IPS-11a (cell line): ENCODE measurements around the gene ATP5F1A.
"Not testable (repeated sequence)": the region's sequence is repeated elsewhere in the genome, so short reads cannot be mapped to it uniquely, and the experiment has no call there.

ENCODE experiments used
- H3K4me3 ChIP-seq: one replicate; pipeline ENCODE4 v1.5.1; 2013; ENCODE audit warnings: low read depth, low read length, control low read depth

The ATP5F1A gene

DNA sequence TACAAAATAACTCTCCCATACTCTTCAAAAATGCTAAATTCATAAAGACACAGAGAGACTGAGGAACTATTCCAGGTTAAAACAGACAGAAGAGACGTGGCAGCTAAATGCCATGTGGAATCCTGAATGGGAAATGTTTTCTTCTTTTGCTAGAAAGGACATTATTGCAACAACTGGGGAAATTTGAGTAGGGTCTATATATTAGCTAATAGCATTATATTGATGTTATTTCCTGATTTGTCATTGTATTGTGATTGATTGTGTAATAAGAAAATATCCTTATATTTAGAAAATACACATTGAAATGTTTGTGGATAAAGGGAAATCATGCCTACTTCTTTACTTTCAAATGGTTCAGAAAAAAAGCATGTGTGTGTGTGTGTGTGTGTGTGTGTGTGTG, 49.5 kb downstream of the ATP5F1A start:
- no peak overlapping the region for H3K4me3 ChIP-seq

GRCh38 chr18:46047369-46047768, 50.7 kb downstream of the ATP5F1A start:
- H3K4me3 ChIP-seq = not testable (repeated sequence)

DNA sequence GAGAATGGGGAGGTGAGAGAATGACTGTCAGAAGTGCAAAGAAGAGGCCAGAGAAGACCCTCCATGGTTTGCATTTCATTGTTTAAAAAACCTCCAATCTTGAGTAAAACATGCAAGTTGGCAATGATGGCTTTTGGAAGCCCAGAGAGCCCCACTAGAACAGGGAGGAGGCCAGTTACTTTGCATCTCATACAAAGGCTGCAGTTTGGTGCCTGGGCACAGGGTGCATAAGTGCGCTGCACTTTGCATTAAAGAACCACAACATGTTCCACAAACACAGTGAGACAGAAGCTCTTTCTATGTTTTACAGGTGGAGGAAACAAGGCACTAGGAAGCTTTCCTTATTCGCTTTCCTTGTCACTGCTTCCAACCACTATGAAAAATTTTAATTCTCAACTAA, 51.4 kb downstream of the ATP5F1A start:
- H3K4me3 ChIP-seq = no peak overlapping the region

GRCh38 chr18:46046126-46046525, 52.0 kb downstream of the ATP5F1A start:
- H3K4me3 ChIP-seq = no peak overlapping the region

DNA sequence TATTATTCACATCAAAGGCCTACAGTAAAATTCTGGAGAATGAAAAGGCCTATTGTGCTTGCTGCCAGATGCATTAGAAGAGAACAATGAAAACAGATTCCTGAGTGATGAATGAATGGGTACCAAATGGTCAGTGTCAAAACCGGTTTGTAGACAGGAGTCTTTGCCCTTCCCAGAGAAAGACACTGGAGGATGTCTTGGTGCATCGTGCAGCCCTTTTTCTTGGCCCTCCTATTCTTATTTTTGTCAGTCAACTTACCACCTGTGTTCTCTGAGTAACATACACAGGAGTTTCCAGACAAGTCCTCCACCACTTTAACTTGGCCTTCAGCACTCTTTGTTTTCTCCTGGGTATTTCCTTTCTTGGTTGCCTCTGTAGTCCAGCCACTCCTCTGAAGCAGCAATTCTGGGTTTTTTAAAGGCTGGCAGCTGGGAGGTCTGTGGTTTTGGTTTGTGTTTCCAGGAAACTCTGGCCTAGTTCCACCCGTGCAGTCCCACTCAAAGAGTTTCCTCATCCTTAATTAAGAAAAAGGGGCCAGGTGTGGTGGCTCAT, 55.4 kb downstream of the ATP5F1A start:
- no peak overlapping the region for H3K4me3 ChIP-seq

GRCh38 chr18:46040747-46041104, 57.4 kb downstream of the ATP5F1A start:
- H3K4me3 ChIP-seq = no peak overlapping the region

- no peak overlapping the region for H3K4me3 ChIP-seq
Measured at GRCh38 chr18:46040033-46040746, 57.9 kb downstream of the ATP5F1A start.

- no peak overlapping the region for H3K4me3 ChIP-seq
Measured at GRCh38 chr18:46037512-46038305, 60.4 kb downstream of the ATP5F1A start.

- no peak overlapping the region for H3K4me3 ChIP-seq
Measured at GRCh38 chr18:46035696-46036680, 62.1 kb downstream of the ATP5F1A start.

DNA sequence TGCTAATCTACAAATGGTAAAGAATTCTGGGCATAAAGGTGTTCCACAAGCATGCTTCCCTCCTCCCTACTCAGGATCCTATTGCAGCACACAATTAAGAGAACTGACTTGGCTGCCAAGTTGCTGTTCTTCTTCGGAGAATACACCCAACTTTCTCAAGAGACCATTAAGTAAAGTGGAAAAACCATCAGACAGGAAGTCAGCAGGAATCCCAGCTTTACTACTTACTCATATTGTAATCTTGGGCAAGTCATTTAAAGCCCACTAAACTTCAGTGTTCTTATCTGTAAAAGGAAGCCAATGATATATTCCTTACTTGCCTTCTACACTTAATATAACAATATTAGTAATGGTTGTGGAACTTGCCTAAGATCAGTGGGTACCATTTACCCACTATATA, 63.9 kb downstream of the ATP5F1A start:
- no peak overlapping the region for H3K4me3 ChIP-seq

DNA sequence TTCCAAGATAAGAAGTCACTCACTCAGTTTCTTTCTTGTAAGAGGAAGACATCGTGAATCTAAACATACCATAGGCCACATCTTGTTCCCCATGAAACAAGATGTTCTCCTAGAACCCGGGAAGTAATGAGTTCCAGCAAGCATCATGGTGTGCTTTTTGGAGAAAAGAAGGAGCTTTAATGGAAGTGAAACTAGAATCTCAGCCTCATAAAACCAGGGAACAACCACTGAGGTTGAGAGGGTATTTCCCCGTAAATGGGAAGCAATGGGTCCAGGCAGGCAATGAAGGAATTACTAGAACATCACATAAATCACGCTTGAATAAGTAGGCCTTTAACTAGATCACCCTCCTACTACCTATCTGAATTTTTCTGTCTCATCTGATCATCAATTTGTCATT, 66.4 kb downstream of the ATP5F1A start:
- H3K4me3 ChIP-seq = no peak overlapping the region
